Measurements from ENCODE around the gene COQ2.
A peak's percentile ranks its signal among the peaks of the same experiment; 100 is the strongest.
"Not testable (repeated sequence)": the region's sequence is repeated elsewhere in the genome, so short reads cannot be mapped to it uniquely, and the experiment has no call there.

The COQ2 gene, protein sequence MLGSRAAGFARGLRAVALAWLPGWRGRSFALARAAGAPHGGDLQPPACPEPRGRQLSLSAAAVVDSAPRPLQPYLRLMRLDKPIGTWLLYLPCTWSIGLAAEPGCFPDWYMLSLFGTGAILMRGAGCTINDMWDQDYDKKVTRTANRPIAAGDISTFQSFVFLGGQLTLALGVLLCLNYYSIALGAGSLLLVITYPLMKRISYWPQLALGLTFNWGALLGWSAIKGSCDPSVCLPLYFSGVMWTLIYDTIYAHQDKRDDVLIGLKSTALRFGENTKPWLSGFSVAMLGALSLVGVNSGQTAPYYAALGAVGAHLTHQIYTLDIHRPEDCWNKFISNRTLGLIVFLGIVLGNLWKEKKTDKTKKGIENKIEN

DNA sequence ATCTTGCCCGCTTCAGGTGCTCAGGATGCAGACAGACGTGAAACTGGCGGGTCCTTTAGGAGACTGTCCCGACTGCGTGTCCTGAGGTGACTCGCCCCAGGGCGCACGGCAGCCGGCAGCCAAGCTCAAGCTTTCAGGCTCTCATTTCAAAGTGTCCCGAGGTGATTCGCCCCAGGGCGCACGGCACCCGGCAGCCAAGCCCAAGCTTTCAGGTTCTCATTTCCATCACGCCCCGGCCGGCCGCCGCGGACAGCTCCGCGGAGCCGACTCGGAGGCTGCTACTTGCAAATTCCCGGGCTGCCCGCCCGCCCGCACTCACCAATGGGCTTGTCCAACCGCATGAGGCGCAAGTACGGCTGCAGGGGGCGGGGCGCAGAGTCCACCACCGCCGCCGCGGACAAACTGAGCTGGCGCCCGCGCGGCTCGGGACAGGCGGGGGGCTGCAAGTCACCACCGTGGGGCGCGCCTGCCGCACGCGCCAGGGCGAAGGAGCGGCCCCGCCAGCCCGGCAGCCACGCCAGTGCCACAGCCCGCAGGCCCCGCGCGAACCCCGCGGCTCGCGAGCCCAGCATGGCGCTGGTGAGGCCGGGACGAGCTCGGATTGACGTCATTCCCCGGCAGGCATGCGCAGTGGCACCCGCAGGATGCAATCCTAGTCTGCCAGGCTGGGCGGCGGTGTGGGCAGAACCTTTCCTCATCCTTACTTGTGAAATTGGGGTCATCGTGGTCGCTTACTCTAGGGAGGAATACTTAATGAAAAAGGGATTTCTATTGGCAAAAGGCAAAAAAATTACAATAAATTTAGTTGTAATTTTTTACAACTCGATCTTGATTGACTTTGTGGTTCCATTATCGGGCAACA is at the start of gene COQ2:
Gene COQ2 (minus strand): TSS at position 606 of the 862 bp plus-strand sequence. CDS start 34 bp downstream, at position 572.
- peak; percentile 72 for DNase-seq

DNA sequence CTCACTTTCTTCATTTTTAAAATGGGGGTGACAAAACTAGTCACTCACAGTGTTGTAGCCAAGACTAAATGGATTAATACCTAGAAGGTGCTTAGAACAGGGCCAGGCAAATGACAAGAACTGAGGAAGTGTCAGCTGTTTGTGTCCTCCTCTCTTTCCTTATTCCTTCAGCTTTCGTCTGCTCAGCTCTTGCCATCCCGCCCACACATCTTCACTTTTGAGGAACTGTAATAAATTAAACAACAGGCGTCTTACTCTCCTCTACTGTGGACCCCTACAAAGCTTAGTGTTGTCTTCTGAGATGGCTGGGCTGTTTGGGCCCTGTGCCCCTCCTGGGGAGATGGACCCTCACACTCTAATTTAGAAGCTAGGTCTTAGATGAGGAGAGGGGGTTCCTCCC is 47.4 kb upstream of the COQ2 start:
- peak; percentile 54 for DNase-seq

DNA sequence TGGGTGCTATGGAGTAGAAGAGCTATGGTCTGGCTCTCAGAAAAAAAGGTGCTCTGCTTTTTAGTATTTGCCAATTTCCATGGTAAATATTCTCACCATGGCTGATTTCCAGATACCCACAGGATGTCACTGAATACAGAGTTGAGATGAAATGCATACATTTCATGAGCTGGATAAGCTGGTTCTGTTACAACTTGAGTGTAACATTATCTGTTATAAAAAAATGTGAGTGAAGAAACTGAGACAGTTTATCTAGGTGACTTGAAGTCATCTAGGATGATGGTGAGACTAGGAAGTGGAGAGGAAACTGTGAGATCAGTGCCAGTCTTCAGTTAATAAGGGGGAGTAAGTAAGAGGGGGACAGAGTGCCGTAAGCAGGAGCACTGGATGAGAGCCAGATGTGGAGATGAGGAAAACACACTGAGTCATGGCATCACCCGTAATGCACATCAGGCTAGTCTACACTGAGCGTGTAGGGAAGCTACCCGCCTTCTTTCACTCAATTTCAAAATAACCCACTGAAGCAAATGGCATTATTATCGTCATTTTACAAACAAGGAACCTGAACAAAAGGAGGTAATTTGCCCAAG is 45.0 kb upstream of the COQ2 start:
- DNase-seq: peak; percentile 28

DNA sequence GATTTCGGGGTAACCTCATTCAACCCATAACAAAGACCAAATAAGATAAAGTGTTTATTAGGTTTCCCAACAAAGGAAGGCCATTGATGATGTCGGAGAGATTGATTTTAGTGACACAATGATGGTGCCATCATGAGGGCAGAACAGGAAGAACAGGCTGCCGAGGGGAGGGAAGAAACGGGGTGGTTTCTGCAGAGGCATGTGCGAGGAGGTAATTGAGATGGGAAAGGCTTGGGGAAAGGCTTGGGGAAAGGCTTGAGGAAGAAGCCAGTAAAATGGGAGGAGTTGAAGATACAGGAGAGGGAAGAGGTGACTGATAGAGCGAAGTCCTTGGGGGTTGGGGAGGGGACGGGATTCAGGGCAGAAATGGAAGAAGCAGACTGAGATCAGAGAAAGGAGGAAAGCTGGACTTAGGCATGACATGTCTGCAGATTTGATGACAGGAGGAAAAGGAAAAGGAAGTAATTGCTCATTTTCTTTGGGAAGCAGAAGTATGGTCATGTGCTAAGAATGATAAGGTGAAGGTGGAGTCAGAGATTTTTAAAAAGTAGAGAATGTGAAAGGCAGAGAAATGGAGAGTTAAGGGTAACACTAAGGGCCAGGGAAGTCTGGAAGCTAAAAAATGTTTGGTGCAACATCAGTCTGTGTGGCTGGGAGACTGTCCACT is 44.1 kb upstream of the COQ2 start:
- DNase-seq: no peak

DNA sequence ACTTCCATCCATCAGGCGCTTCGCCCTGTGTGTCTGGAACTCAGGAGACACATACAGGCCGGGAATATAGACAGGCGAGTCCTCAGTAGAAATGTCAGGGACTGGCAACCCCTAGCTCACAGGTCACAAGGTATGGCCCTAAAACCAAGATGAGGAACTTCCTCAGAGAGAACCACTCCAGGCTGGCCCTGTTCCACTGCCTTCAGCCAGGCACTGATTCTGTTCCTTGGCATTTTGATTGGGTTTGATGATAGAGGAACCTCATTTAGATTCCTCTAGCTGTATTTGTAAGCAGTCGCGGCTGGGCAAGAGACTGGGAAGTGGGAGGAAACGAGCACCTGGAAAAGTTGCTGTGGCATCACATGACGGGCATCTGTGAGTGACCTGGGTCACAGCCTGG is 41.9 kb upstream of the COQ2 start:
- DNase-seq: no peak

DNA sequence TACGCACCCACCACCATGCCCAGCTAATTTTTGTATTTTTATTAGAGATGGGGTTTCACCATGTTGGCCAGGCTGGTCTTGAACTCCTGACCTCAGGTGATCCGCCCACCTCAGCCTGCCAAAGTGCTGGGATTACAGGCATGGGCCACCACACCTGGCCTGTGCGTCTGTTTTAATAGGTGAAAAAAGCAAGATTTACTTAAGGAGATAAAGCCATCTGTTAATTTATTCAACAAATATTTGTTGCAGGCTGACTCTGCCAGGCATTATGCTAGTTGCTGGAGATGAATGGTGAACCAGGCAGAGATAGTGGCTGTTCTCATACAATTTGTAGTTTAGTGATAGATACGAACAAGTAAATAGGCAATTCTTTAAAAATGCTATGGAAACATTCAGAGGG is 40.7 kb upstream of the COQ2 start:
- not testable (repeated sequence) for DNase-seq

DNA sequence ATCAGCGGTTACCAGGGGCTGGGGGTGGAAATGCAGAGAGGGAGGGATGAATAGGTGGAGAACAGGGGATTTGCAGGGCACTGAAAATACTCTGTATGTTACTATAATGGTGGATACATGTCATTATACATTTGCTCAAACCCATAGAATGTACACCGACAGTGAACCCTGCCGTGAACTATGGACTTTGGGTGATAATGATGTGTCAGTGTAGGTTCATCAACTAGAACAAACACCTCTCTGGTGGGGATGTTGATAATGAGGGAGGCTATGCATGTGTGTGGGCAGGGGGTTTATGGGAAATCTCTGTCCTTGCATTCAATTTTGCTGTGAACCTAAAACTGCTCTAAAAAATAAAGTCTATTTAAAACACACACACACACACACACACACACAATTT is 38.5 kb upstream of the COQ2 start:
- no peak for DNase-seq

DNA sequence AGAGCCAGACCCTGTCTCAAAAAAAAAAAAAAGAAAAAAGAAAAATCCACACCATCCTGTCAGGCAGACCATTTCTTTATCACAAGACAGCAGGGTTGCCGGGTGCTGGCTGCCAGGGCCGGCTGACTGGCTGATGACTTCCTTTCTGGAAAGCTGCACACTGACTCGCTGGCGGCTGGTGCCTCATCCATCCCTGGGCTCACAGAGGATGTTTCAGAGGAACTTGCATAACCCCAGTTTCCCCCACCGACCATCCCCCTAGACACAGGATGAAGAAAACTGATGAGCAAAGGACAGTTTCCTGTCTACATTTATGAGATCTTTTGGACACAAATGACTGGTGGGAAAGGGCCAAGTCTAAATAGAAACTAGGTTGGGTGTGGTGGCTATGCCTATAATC is 36.0 kb upstream of the COQ2 start:
- no peak for DNase-seq

DNA sequence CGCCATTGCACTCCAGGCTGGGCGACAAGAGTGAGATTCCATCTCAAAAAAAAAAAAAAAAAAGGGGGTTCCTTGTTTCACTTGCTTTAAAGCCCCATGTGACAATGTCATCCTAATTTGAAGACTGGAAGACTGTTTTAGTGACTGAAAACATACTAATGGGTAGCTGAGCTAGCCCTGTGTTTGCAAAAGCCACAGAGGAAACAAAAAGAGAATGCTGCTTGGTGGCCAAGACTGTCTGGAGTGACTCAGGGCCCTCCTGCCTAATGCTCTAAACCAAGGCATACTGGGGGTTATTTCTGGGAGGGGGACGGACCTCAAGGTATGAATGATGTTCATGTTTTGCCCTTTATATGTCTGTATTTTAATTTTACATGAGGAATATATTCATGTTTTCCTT is 34.1 kb upstream of the COQ2 start:
- DNase-seq: no peak

DNA sequence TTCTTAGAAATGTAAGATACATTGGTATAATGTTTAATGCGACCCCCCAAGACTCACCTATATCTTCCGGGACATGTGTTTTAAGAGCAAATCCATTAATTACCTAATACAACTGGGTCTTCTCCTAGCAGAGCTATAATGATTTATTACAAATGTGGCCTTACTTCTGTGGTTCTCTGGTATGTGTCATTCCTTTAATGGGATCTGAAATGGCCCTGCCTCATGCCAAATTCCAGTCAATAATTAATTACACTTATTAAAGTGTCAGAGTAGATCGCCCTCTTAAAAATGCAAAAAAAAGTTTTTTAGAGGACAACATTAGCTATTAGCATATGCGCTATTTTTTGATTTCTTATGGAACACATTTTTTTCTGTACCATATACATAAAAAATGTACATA is 33.1 kb upstream of the COQ2 start:
- DNase-seq: no peak

DNA sequence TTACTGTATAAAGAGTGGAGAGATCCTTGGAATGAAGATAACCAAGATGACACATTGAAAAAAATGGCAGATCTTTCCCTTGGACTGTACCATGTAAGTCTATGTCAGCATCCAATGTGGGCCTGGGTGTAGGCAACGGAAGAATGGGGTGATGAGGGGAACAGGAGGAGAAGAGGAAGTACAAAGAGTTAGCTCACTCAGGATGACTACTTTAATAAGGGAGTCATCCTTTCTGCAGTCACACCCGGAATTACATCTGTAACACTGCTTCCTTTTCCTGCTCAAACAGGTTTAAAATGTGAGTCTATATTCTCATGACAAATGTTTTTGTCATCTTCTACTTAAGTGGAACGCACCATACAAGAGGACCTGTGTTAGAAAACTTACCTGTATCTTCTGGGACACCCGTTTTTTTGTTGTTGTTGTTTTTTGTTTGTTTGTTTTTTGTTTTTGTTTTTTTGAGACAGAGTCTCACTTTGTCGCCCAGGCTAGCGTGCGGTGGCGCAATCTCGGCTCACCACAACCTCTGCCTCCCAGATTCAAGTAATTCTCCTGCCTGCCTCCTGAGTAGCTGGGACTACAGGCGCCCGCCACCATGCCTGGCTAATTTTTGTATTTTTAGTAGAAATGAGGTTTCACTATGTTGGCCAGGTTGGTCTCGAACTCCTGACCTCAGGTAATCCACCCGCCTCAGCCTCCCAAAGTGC is 32.0 kb upstream of the COQ2 start:
- no peak for DNase-seq

DNA sequence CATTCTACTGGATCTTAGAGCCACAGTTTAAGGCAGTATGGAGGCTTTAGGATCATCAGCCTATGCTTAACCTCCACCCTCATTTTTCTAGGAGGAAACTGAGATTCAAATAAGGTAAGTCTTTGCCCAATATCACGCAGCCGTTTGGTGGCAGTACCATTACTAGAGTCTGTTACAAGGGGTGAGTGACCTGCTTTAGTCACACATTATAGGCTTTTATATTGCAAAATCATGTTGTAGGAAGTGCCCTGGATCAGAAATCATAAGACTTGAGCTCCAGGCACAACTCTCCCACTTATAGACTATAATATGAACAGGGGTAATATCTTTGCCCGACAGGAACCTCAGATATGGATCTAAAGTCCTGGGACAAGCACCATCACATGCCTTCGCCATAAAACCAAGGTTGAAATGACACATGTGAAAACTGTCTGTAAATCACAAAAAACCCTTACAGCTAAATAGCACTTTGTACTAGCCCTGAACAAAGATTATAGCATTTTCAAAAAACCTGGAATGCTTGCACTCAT is 30.8 kb upstream of the COQ2 start:
- no peak for DNase-seq

DNA sequence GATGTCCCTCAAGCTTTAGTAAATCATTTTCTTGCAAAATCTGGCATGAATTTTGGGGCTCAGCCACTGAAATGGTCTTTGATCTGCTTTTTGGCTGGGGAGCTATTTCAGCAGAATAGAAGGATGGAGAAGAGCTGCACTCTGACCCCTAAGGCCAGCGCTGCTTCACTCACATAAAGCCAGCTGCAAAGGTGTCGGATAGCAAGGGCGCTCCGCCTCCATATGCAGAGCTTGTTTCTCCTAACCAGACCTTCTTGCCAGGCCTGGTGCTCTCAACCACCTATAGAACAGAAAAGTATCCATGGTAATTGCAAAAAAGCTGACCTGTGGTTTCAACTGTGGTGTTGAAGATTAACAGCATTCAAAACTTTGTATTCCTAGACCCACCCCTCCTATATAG is 24.1 kb upstream of the COQ2 start:
- no peak for DNase-seq

DNA sequence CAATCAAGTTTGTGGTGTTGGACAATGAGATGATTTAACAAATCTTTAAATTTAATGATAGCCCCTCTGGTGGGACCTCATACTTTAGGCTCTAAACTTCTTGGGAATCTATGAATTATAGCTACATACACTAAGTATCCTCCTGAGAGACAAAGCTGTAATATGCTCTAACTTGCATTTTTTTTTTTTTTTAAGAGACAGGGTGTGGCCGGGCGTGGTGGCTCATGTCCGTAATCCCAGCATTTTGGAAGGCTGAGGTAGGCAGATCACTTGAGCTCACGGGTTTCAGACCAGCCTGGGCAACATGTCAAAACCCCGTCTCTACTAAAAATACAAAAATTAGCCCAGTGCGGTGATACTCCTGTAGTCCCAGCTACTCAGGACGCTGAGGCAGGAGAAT is 23.3 kb upstream of the COQ2 start:
- no peak for DNase-seq

DNA sequence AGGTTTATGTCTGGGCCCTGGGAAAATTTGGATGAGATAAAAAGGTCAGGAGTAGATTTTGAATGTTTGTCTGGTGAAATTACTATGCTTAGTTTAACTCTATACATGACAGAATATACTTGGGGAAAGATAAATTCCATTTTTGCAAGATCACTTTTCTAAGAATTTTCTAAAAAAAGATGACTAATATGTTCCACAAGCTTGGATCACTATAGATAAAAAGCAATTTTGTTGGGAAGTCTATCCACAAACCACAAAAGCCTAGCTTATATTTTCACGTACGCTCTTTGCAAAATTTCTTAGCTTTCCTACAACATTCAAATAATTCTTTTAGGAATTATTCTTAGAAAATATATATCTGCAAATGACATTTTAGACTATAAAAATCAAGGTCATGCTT is 20.6 kb upstream of the COQ2 start:
- no peak for DNase-seq

DNA sequence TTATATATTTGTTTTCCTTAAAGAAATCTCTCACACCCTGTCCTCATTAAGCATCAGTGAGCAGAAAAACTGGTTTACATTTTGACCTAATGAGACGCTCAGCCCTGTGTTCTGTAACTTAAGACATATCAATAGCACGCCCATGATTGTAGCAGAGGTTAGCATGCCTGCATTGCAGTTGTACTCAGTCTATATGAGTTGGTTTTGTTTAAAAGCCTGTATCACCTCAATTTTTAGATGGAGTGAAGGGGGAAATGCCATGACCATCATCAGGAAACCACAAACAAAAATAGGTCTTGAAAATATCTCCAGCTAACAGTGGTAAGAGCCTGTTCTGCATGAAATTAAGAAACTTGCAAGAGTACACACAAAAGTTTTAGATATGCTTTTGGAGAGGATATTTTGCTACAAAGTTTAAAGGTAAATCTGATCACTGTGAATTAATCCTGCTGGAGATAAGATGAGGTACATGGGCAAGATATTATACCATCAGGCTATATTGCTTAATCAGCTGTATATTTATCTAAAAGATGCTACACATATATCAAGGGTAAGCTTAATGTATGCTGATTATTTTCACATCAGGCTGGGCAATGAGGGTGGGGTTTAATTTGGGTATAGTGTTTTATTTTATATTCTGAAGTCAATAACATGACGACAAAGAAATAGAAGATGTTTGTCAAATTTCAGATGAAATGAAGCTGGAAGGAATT is 13.1 kb upstream of the COQ2 start:
- DNase-seq: no peak

DNA sequence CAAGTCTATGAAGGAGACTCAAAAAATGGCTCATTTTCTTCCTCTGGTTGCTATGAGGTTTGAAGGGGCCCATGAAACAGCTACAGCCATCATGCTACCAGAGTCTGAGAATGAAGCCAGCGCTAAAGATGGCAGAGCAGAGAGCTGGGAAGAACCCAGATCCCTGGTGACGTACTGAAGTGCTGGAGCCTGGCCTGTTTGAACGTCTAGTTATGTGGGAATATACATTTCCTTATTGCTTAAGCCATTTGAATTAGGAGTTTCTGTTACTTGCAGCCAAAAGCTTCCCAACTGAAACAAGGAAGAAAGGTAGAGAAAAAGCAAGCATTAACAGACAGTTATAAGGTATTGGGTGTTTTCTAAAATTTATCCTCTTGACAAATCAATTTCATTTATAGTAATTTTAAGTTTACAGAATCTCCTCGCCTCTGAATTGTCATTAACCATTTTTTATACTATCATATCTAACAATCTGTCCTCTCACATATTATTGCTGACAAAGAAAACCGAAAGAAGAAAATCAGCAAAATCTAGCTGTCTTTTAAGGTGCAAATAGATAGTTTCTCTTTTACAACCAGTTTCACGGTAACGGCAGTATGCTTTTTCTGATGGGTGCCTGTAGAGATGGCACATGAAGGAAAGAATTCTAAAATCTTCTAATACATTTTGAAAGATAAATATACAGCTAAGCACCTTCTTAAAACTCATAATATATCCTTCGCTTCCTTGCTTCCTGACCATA is 8.9 kb upstream of the COQ2 start:
- DNase-seq: no peak

DNA sequence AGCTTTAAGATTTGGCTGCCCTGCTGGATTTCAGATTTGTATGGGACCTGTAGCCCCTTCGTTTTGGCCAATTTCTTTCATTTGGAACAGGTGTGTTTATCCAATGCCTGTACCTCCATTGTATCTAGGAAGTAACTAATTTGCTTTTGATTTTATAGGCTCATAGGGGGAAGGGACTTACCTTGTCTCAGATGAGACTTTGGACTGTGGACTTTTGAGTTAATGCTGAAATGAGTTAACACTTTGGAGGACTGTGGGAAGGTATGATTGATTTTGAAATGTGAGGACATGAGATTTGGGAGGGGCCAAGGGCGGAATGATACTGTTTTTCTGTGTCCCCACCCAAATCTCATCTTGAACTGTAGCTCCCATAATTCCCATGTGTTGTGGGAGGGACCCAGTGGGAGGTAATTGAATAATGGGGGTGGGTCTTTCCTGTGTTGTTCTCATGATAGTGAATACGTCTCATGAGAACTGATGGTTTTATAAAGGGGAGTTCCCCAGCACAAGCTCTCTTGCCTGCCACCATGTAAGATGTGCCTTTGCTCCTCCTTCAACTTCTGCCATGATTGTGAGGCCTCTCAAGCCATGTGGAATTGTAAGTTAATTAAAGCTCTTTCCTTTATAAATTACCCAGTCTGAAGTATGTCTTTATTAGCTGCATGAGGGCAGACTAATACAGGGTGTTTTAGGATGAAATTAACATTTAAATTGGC is 5.6 kb upstream of the COQ2 start:
- not testable (repeated sequence) for DNase-seq

DNA sequence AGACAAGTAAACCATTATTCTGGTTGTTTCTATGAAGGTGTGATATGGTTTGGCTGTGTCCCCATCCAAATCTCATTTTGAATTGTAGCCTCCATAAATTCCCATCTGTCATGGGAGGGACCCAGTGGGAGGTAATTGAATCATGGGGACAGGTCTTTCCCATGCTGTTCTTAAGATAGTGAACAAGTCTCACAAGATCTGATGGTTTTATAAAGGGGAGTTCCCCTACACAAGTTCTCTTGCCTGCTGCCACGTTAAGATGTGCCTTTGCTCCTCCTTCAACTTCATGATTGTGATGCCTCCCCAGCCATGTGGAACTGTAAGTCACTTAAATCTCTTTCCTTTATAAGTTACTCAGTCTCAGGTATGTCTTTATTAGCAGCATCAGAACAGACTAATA is 3.8 kb upstream of the COQ2 start:
- DNase-seq: not testable (repeated sequence)

DNA sequence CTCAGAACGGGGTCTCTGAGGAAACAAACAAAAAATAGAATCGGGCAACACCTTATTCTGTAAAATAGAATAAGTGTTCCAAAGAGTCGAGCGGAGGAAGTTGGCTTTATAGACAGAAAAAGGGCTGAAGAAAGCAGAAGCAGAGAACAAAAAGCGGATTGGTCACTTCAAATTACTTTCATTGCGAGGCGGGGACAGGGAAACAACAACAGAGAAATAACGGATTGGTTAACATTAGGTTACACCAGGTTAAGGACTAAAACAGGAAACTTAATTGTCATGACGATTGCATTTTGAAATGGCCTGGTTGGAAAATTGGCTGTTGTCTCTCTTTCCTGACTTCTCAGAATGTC is 433 bp upstream of the COQ2 start:
- DNase-seq: no peak
